H9 (cell line): Measurements from ENCODE around the gene KRTAP10-6. TPM values are rescaled to one million over a fixed set of nuclear protein-coding genes. Genes with fewer than 3 reads are reported as not detected.
A peak's percentile ranks its signal among the peaks of the same experiment; 100 is the strongest.

Source experiments
- DNase-seq: peaks from one replicate; pipeline ENCODE4 v3.0.0-alpha.2; 2017
- H2AFZ ChIP-seq: one replicate; pipeline ENCODE4 v1.6.1; 2013; ENCODE audit warnings: mild to moderate bottlenecking, low read length, control low read depth, moderate library complexity
- H2AK5ac ChIP-seq: 2 replicates; pipeline ENCODE4 v1.6.1; 2013; ENCODE audit warnings: low read length, control low read depth, mixed read lengths; ENCODE audit not compliant: insufficient read length
- H2BK120ac ChIP-seq: one replicate; pipeline ENCODE4 v1.6.1; 2013; ENCODE audit warnings: low read depth, mild to moderate bottlenecking, low read length, control low read depth, inconsistent platforms; ENCODE audit not compliant: poor library complexity, severe bottlenecking
- H2BK12ac ChIP-seq: 2 replicates; pipeline ENCODE4 v1.6.1; 2013; ENCODE audit warnings: low read length, control low read depth, mixed read lengths, low read depth; ENCODE audit not compliant: insufficient read length
- H2BK15ac ChIP-seq: 2 replicates; pipeline ENCODE4 v1.6.1; 2013; ENCODE audit warnings: low read depth, low read length, control low read depth
- H2BK20ac ChIP-seq: one replicate; pipeline ENCODE4 v1.6.1; 2013; ENCODE audit warnings: low read depth, mild to moderate bottlenecking, low read length, control low read depth, inconsistent platforms; ENCODE audit not compliant: poor library complexity, severe bottlenecking
- H2BK5ac ChIP-seq: 2 replicates; pipeline ENCODE4 v1.6.1; 2013; ENCODE audit warnings: low read length, control low read depth, mixed read lengths; ENCODE audit not compliant: insufficient read length
- H3K14ac ChIP-seq: 2 replicates; pipeline ENCODE4 v1.6.1; 2013; ENCODE audit warnings: low read length, control low read depth; ENCODE audit not compliant: insufficient read depth
- H3K18ac ChIP-seq: 2 replicates; pipeline ENCODE4 v1.6.1; 2013; ENCODE audit warnings: low read depth, mild to moderate bottlenecking, mixed read lengths, low read length, control low read depth; ENCODE audit not compliant: insufficient read length
- H3K23ac ChIP-seq: 2 replicates; pipeline ENCODE4 v1.6.1; 2013; ENCODE audit warnings: low read length, control low read depth, mixed read lengths, low read depth; ENCODE audit not compliant: insufficient read length
- H3K23me2 ChIP-seq: 2 replicates; pipeline ENCODE4 v1.6.1; 2013; ENCODE audit warnings: low read depth, mild to moderate bottlenecking, mixed read lengths, low read length, control low read depth; ENCODE audit not compliant: insufficient read length, poor library complexity, severe bottlenecking
- H3K27ac ChIP-seq: 2 replicates; pipeline ENCODE4 v1.5.1; 2013; ENCODE audit warnings: low read length, control low read depth, mixed read lengths, low read depth; ENCODE audit not compliant: insufficient read length
- H3K27me3 ChIP-seq: 2 replicates; pipeline ENCODE4 v1.6.1; 2013; ENCODE audit warnings: low read length, control low read depth, inconsistent platforms; ENCODE audit not compliant: insufficient read depth
- H3K4ac ChIP-seq: 2 replicates; pipeline ENCODE4 v1.6.1; 2013; ENCODE audit warnings: low read depth, mild to moderate bottlenecking, control low read depth, inconsistent platforms, low read length, moderate library complexity
- H3K4me1 ChIP-seq: 2 replicates; pipeline ENCODE4 v1.6.1; 2013; ENCODE audit warnings: low read length, control low read depth, inconsistent platforms; ENCODE audit not compliant: insufficient read depth
- H3K4me2 ChIP-seq: 2 replicates; pipeline ENCODE4 v1.6.1; 2013; ENCODE audit warnings: low read length, control low read depth, mixed read lengths; ENCODE audit not compliant: insufficient read length, insufficient read depth
- H3K56ac ChIP-seq: 2 replicates; pipeline ENCODE4 v1.6.1; 2013; ENCODE audit warnings: low read depth, mild to moderate bottlenecking, mixed read lengths, low read length, control low read depth; ENCODE audit not compliant: insufficient read length
- H3K79me1 ChIP-seq: 2 replicates; pipeline ENCODE4 v1.6.1; 2013; ENCODE audit warnings: low read depth, mild to moderate bottlenecking, moderate library complexity, low read length, control low read depth, inconsistent platforms; ENCODE audit not compliant: insufficient read depth, poor library complexity, severe bottlenecking
- H3K79me2 ChIP-seq: 2 replicates; pipeline ENCODE4 v1.6.1; 2013; ENCODE audit warnings: low read length, control low read depth, inconsistent platforms; ENCODE audit not compliant: insufficient read depth
- H3K9ac ChIP-seq: 2 replicates; pipeline ENCODE4 v1.6.1; 2013; ENCODE audit warnings: low read length, control low read depth, mixed read lengths; ENCODE audit not compliant: insufficient read length; ENCODE audit errors: extremely low read depth
- H3K9me3 ChIP-seq: one replicate; pipeline ENCODE4 v1.6.1; 2013; ENCODE audit warnings: low read depth, low read length, inconsistent platforms; ENCODE audit not compliant: control insufficient read depth
- H3T11ph ChIP-seq: one replicate; pipeline ENCODE4 v1.6.1; 2013; ENCODE audit warnings: mild to moderate bottlenecking, low read length, control low read depth, inconsistent platforms
- H4K20me1 ChIP-seq: one replicate; pipeline ENCODE4 v1.6.1; 2013; ENCODE audit not compliant: control insufficient read depth, insufficient read length, insufficient read depth
- H4K5ac ChIP-seq: 2 replicates; pipeline ENCODE4 v1.6.1; 2013; ENCODE audit warnings: low read depth, mild to moderate bottlenecking, mixed read lengths, low read length, control low read depth; ENCODE audit not compliant: insufficient read length
- H4K8ac ChIP-seq: replicated peaks from 2 replicates; pipeline ENCODE4 v1.6.1; 2013; ENCODE audit warnings: low read length, control low read depth, mixed read lengths, low read depth; ENCODE audit not compliant: insufficient read length
- H4K91ac ChIP-seq: 2 replicates; pipeline ENCODE4 v1.6.1; 2013; ENCODE audit warnings: low read depth, mild to moderate bottlenecking, moderate library complexity, mixed read lengths, low read length, control low read depth; ENCODE audit not compliant: insufficient read length
- H3K27ac Mint-ChIP-seq, 3 experiments: 2 replicates in 2 of 3; 3 replicates in 1 of 3; pipeline ENCODE4 v1.8.0; 2020 to 2021; ENCODE audit warnings: mixed read lengths in 3 of 3, mild to moderate bottlenecking in 1 of 3, moderate library complexity in 1 of 3
- H3K27me3 Mint-ChIP-seq: 2 replicates; pipeline ENCODE4 v1.8.0; 2021; ENCODE audit warnings: low read depth, mild to moderate bottlenecking, moderate library complexity, mixed read lengths
- H3K36me3 Mint-ChIP-seq, 3 experiments: 2 replicates in 2 of 3; 3 replicates in 1 of 3; pipeline ENCODE4 v1.8.0; 2020 to 2021; ENCODE audit warnings: low read depth in 3 of 3, mixed read lengths in 3 of 3; ENCODE audit not compliant: insufficient read depth in 1 of 3
- H3K4me1 Mint-ChIP-seq, 2 experiments: 2 replicates each; pipeline ENCODE4 v1.8.0; 2020; ENCODE audit warnings: mixed read lengths in 2 of 2
- H3K4me3 Mint-ChIP-seq, 2 experiments: 2 replicates in 1 of 2; 3 replicates in 1 of 2; pipeline ENCODE4 v1.8.0; 2020 to 2021; ENCODE audit warnings: mild to moderate bottlenecking in 2 of 2, mixed read lengths in 2 of 2, moderate library complexity in 1 of 2
- H3K9me3 Mint-ChIP-seq, 2 experiments: 2 replicates in 1 of 2; 3 replicates in 1 of 2; pipeline ENCODE4 v1.8.0; 2020; ENCODE audit warnings: mild to moderate bottlenecking in 2 of 2, mixed read lengths in 2 of 2, moderate library complexity in 1 of 2
- WGBS: extraction: QIAGEN DNeasy Blood & Tissue Kit; methylation state at CpG from one replicate; pipeline ENCODE4 v1.1.7; 2013; ENCODE audit warnings: missing lambda C conversion rate, low lambda C conversion rate, mixed read lengths; ENCODE audit not compliant: insufficient read length; ENCODE audit errors: extremely low coverage; 5-methylcytosine and 5-hydroxymethylcytosine counted together
- total RNA-seq: library from RNA; stranded (reverse); gene quantifications from 2 replicates; pipeline ENCODE4 v1.2.1, GENCODE V29; 2021
- TF ChIP-seq, protein P1 (sequence below): fragments of 200-600 bp; sonication (generic); conservative IDR thresholded peaks from 3 replicates; pipeline ENCODE4 v1.8.0; 2021; ENCODE audit warnings: antibody characterized with exemption, mild to moderate bottlenecking

KRTAP10-6 gene
- total RNA-seq, 1 experiment from 2014 or later, result not detected

DNA sequence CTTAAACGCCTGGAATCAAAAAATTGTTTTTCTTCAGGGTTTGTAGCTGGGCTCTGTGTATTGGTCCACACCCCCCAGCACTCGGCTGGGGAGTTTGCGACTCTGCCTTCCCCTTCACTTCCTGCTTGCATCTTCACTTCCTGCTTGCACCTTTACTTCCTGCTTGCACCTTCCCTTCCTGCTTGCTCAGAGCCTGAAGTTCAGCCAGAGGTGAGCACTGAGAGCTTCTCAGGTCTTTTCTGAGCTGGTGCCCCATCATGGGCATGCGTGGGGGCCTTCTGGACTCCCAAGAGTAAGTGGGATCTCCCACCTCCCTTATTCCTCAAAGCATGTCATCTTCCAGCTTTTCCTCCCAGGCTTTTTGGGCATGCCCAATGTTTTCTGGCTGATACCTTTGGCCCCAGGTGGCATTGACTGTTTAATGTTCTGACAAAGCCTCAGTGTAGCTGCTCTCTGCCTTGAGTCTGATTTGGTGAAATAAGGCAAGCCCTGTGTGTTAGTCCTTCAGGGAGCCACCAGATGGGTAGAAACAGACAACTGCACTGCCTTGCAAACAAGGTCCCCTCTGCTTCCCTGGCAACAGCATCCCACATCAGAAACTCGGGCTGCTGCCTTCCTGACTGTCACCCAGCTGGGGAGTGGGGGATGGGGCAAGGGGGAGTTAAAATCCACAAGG is 44.5 kb downstream of the KRTAP10-6 start:
- peaks cover 6% of the 10 kb centered on the region; the same call in 1 of the 2 replicates for H3K4me1 ChIP-seq
- Mint-ChIP-seq H3K36me3 (peaks cover 0 to 19% (median 9%) of the 10 kb centered on the region in 3 experiments; a peak in 3 of 7 replicates), H3K4me1 (peaks cover 41 to 50% of the 10 kb centered on the region in 2 experiments), H3K4me3 (no peak overlapping the region; a peak in 1 of 5 replicates), H3K27me3 (no peaks in the 10 kb centered on the region; the same call in 1 of the 2 replicates), H3K27ac (peak overlapping the region in 1 of 3 experiments; percentile 78; a peak in 3 of 7 replicates), H3K9me3 (peaks cover 10 to 20% of the 10 kb centered on the region in 2 experiments; a peak in 4 of 5 replicates)
- H2AK5ac ChIP-seq, result no peak overlapping the region
- H3K23ac ChIP-seq, result no peak overlapping the region
- H4K91ac ChIP-seq, result no peak overlapping the region
- H3K23me2 ChIP-seq, result no peaks in the 10 kb centered on the region
- no peak overlapping the region for H4K5ac ChIP-seq
- WGBS, result no CpG with 5 or more reads among the region's 5 CpGs
- H4K20me1 ChIP-seq, result no peaks in the 10 kb centered on the region
- no peak overlapping the region; the same call in 1 of the 2 replicates for H3K4ac ChIP-seq
- no peak overlapping the region for H3K4me2 ChIP-seq
- peak overlapping the region; percentile 83 for H3K18ac ChIP-seq
- no peak for DNase-seq
- H2BK5ac ChIP-seq, result no peak overlapping the region
- no peak overlapping the region for H4K8ac ChIP-seq
- peak overlapping the region; percentile 72 for H3T11ph ChIP-seq
- H3K14ac ChIP-seq, result peak overlapping the region; percentile 11; the same call in 1 of the 2 replicates
- no peak overlapping the region; the same call in 1 of the 2 replicates for H2BK15ac ChIP-seq
- peak overlapping the region; percentile 91 for H2BK20ac ChIP-seq
- H3K56ac ChIP-seq, result no peak overlapping the region
- H3K27me3 ChIP-seq, result no peaks in the 10 kb centered on the region
- H3K9me3 ChIP-seq, result no peaks in the 10 kb centered on the region
- no peaks in the 10 kb centered on the region for H3K79me2 ChIP-seq
- H3K27ac ChIP-seq, result no peak overlapping the region
- H3K79me1 ChIP-seq, result no peaks in the 10 kb centered on the region
- peak overlapping the region; percentile 83 for H2BK120ac ChIP-seq
- H2AFZ ChIP-seq, result no peak overlapping the region
- H3K9ac ChIP-seq, result no peak overlapping the region
- H2BK12ac ChIP-seq, result no peak overlapping the region
- TF ChIP-seq, protein P1, sequence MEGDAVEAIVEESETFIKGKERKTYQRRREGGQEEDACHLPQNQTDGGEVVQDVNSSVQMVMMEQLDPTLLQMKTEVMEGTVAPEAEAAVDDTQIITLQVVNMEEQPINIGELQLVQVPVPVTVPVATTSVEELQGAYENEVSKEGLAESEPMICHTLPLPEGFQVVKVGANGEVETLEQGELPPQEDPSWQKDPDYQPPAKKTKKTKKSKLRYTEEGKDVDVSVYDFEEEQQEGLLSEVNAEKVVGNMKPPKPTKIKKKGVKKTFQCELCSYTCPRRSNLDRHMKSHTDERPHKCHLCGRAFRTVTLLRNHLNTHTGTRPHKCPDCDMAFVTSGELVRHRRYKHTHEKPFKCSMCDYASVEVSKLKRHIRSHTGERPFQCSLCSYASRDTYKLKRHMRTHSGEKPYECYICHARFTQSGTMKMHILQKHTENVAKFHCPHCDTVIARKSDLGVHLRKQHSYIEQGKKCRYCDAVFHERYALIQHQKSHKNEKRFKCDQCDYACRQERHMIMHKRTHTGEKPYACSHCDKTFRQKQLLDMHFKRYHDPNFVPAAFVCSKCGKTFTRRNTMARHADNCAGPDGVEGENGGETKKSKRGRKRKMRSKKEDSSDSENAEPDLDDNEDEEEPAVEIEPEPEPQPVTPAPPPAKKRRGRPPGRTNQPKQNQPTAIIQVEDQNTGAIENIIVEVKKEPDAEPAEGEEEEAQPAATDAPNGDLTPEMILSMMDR, result no peak
